Measurements from ENCODE around the gene DPEP3.

Gene DPEP3

DNA sequence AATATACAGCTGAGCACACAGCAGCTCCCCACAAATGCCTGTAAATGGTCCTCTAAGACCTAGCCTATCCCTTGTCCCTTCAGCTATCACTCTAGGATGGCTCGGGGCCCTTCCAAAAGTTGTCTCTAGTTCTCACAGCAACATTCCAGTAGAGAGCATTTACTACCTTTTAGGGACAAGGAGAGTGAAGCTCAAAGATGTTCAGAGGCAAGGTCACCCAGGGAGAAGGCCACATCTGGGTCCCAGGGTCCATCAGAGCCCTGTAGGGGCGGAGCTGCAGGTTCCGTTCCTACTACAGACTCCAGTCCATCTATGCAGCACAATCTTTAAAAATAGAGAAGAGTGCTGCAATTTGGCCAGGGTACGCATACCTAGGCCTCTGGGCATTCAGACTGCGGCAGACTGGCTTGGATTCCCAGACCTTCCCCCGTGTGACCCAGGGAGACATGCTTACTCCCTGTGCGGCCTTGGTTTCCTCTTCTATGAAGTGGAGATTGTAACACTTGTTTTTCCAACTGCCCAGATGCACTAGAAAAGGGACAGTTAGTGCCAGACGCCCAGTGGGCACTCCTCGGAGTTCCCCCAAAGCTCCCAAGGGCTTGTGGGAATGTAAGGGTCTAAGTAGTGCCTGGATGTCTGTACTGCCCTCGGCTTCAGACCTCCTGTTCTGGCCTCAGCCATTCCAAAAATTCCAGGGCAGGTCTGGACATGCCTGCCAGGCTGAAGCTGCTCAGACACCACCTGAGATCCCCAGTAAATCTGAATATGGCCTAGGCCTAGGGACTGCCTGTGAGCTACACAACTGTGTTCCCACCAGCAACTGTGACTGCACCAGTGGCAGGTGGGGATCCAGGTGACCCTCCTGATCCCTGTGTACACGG is 14.4 kb downstream of the DPEP3 start:
- DNase-seq (ENCODE audit: low read depth) = no peak
- peak overlapping the region; percentile 72 for H3K4me3 ChIP-seq (replicated peaks; ENCODE audit: low read depth, low read length)
- TF ChIP-seq, protein P1, sequence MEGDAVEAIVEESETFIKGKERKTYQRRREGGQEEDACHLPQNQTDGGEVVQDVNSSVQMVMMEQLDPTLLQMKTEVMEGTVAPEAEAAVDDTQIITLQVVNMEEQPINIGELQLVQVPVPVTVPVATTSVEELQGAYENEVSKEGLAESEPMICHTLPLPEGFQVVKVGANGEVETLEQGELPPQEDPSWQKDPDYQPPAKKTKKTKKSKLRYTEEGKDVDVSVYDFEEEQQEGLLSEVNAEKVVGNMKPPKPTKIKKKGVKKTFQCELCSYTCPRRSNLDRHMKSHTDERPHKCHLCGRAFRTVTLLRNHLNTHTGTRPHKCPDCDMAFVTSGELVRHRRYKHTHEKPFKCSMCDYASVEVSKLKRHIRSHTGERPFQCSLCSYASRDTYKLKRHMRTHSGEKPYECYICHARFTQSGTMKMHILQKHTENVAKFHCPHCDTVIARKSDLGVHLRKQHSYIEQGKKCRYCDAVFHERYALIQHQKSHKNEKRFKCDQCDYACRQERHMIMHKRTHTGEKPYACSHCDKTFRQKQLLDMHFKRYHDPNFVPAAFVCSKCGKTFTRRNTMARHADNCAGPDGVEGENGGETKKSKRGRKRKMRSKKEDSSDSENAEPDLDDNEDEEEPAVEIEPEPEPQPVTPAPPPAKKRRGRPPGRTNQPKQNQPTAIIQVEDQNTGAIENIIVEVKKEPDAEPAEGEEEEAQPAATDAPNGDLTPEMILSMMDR (IDR thresholded peaks at IDR 0.05; ENCODE audit: low read length, missing control alignments) = no peak

DNA sequence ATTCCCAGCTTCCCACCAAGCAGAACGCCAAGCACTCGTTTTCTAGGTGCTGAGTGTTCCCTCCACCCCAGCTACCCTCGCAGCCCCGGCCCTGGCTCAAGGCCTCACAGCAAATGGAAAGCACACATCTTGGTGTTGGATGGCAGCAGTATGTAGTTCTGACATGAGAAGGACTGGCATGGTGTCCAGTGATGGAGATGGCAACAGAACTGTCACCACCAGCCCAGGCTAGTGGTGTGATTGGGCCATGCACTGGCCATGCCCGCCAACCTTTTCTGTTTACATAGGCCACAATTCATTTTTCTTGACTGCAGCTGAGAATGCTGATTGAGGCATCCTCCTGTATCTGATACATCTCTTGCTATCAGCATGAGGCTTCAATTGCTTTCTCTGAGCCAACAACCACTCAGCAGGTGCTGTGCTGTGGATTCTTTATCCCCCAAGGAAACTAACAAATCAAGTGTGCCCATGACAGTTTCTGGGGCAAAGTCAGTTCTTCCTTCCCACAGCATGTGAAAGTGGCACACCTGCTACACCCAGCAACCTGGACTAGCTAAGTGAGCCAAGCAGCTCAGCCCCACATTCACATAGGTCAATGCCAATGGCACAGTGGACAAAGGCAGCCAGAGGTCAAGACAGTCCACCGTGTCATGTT is 15.7 kb downstream of the DPEP3 start:
- TF ChIP-seq, protein P1 (IDR thresholded peaks at IDR 0.05; ENCODE audit: low read length, missing control alignments) = no peak
- DNase-seq (ENCODE audit: low read depth) = no peak
- no peak overlapping the region for H3K4me3 ChIP-seq (replicated peaks; ENCODE audit: low read depth, low read length)

DNA sequence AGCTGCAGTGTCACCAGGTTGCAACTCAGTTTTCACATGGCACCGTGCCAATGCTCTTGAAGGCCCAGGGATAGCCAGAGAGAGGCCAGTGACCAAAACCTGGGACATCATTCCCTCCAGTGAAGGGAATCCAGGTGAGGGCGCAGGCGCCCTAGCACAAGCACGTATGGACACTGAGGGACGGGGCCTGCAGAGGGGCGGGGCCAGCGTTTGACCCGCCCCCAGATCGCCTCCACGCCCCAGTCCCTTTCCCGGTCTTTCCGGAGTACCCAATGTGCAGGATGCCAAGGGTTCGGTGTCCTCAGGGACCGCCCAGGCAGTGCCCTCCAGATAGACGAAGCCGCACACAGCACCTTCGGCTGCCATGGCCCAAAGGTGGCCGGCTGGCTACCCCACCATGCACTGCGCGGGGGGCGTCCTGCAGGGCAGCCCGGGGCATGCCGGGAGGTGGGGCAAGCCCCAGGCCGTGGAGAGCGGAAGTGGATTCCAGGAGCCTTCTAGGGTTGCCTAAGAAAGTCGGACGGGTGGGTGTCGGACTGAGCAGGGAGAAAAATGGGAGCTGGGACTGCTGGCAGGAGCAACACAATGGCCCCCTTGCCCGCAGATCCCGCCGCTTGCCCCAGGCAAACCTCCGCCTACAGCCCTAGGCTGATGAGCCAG is 16.5 kb downstream of the DPEP3 start:
- H3K4me3 ChIP-seq (replicated peaks; ENCODE audit: low read depth, low read length) = no peak overlapping the region
- DNase-seq (ENCODE audit: low read depth) = peak; percentile 15

DNA sequence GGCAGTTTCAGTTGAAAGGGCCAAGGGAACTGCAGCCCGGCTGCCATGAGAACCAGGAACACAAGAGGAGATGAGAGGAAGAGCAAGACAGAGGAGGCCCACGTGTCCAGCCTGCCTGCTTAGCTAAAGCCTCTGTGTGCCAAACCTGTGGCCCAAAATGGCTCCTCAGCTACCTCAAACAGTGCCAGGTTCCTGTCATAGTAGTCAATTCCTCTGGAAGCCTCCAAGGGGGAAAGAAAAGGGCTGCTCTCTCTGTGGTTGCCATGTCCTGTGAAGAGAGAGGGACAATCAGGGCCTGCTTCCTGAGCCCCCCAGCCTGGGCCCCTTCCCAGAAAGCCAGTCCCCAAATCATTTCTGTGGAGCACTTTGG is 17.0 kb downstream of the DPEP3 start:
- H3K4me3 ChIP-seq (replicated peaks; ENCODE audit: low read depth, low read length) = no peak overlapping the region
- no peak for DNase-seq (ENCODE audit: low read depth)
- TF ChIP-seq, protein P1 (IDR thresholded peaks at IDR 0.05; ENCODE audit: low read length, missing control alignments) = no peak

More for the DNA sequence above, 16.5 kb downstream of the DPEP3 start:
- TF ChIP-seq, protein P1 (IDR thresholded peaks at IDR 0.05; ENCODE audit: low read length, missing control alignments) = no peak

DNA sequence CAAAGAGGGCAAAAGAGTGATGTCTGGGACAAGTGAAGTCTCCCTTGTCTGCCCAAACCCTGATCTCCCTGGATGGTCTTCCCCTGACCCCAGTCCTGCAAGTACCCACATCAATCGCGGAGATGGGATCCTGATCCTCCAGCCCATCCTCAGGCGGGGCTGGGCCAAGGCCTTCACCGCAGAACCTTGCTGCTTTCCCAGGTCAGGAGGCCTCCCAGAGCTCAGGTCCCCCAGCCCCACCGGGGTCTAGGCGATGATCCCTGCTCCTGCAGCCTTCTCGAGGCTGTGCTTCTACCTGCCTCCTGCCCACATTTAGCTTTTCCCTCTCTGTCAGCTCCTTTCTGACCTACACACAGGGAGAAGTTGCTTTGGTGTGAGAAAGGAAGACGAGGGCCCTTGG is 18.2 kb downstream of the DPEP3 start:
- no peak overlapping the region for H3K4me3 ChIP-seq (replicated peaks; ENCODE audit: low read depth, low read length)
- DNase-seq (ENCODE audit: low read depth) = no peak
- TF ChIP-seq, protein P1 (IDR thresholded peaks at IDR 0.05; ENCODE audit: low read length, missing control alignments) = no peak

DNA sequence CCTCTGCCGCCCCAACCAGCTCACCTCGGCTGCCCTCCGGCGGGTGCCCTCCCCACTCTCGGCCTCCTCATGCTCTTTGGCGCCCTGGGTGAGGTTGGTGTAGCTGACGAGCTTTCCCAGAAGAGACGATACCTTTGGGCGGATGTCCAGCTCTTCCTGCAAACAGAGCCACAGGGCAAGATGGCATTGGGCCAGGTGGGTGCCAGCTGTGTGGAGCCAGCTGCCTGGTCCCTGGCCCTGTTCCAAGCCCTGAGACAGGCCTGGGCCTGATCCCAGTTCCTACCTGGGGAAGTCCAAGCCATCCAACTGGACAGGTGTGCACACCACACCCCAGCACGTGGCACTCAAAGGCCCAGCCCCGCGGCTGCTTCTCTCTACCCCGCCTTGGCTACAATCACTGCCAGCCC is 18.7 kb downstream of the DPEP3 start:
- H3K4me3 ChIP-seq (replicated peaks; ENCODE audit: low read depth, low read length) = no peak overlapping the region
- TF ChIP-seq, protein P1 (IDR thresholded peaks at IDR 0.05; ENCODE audit: low read length, missing control alignments) = no peak
- DNase-seq (ENCODE audit: low read depth) = no peak
